Measurements from ENCODE around the gene BTBD18.
"Not testable (repeated sequence)": the region's sequence is repeated elsewhere in the genome, so short reads cannot be mapped to it uniquely, and the experiment has no call there.

The BTBD18 gene

DNA sequence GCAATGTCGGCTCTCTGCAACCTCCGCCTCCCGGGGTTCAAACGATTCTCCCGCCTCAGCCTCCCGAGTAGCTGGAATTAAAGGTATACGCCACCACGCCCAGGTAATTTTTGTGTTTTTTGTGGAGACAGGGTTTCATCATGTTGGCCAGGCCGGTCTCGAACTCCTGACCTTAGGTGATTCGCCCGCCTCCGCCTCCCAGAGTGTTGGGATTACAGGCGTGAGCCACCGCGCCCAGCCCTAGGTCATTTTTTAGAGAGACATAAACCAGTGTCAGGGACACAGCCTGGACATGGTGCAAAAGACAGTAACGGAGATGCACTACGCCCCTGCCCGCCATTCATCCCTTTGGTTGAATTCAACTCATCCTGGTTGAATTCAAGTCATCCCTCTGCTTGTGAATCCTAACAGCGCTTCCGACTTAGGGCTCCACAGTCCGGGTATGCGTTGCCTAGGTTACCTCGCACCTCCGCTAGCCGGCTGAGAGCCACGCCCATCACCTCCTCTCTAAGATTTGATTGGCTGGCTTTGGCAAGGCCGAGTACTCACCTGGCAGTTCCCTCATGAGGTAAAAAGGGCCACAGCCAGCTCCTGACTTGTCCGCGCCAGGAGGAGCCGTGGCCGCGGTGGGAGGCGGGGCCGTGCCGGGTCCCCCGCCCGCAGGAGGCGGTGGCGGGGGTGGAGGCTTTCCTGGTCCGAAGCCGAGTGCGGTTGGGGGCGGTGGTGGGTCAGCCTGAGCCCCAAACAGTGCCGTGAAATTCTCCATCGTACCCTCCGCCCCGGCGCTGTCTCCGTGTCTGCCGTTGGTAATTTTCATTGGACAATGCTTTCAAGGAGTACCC is 40.0 kb downstream of the BTBD18 start, which contains the start of gene MED19:
Gene MED19, minus strand, starts transcription at position 802 of the 842 bp plus-strand sequence. Its CDS starts 36 bp downstream, at position 766.
- Histone ChIP-seq H3K4me3 (ENCODE audit: low read depth in 1 of 2, low read length in 2 of 2) (peak within 1 kb of the TSS; percentile 96 to 98), H3K9ac (ENCODE audit: low read depth in 1 of 2, low read length in 2 of 2) (peak within 1 kb of the TSS; percentile 88 to 97), H3K4me1 (ENCODE audit: control insufficient read depth in 1 of 2, insufficient read depth in 2 of 2, low read length in 2 of 2) (peaks cover 23 to 26% of the 10 kb centered on the region in 2 donors), H3K36me3 (ENCODE audit: control insufficient read depth in 1 of 2, insufficient read depth in 2 of 2, low read length in 2 of 2) (no peaks in the 10 kb centered on the region), H3K9me3 (ENCODE audit: control insufficient read depth in 1 of 2, low read length in 2 of 2) (no peaks in the 10 kb centered on the region), H3K27ac (ENCODE audit: low read depth, low read length) (peak within 1 kb of the TSS; percentile 92), H3K27me3 (ENCODE audit: control insufficient read depth in 1 of 2, insufficient read depth in 2 of 2, low read length in 2 of 2) (no peaks in the 10 kb centered on the region)

DNA sequence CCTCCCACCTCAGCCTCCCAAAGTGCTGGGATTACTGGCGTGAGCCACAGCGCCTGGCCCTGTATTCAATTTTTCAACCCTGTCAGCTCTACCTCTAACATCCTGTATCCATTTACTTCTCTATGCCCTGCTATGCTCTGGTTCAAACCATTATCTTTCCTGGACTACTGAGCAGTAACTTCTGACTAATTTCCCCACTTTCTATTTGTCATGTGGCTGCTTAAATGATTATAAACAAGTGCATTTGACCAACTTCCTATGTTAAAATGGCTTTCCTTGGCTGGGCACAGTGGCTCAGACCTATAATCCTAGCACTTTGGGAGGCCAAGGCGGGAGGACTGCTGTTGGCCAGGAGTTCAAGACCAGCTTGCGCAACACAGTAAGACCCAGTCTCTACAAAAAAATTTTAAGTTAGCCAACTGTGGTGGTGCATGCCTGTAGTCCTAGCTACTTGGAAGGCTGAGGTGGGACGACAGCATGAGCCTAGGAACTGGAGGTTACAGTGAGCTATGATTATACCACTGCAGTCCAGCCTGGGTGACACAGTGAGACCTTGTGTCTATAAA is 41.7 kb downstream of the BTBD18 start:
- no peak overlapping the region for H3K4me3 ChIP-seq (ENCODE audit: low read depth in 1 of 2, low read length in 2 of 2)
- peaks cover 23 to 24% of the 10 kb centered on the region in 2 donors for H3K4me1 ChIP-seq (ENCODE audit: control insufficient read depth in 1 of 2, insufficient read depth in 2 of 2, low read length in 2 of 2)
- H3K27ac ChIP-seq (ENCODE audit: low read depth, low read length): no peak overlapping the region
- H3K36me3 ChIP-seq (ENCODE audit: control insufficient read depth in 1 of 2, insufficient read depth in 2 of 2, low read length in 2 of 2): peaks cover 0 to 3% of the 10 kb centered on the region in 2 donors
- no peaks in the 10 kb centered on the region for H3K9me3 ChIP-seq (ENCODE audit: control insufficient read depth in 1 of 2, low read length in 2 of 2)
- H3K9ac ChIP-seq (ENCODE audit: low read depth in 1 of 2, low read length in 2 of 2): no peak overlapping the region
- no peaks in the 10 kb centered on the region for H3K27me3 ChIP-seq (ENCODE audit: control insufficient read depth in 1 of 2, insufficient read depth in 2 of 2, low read length in 2 of 2)

DNA sequence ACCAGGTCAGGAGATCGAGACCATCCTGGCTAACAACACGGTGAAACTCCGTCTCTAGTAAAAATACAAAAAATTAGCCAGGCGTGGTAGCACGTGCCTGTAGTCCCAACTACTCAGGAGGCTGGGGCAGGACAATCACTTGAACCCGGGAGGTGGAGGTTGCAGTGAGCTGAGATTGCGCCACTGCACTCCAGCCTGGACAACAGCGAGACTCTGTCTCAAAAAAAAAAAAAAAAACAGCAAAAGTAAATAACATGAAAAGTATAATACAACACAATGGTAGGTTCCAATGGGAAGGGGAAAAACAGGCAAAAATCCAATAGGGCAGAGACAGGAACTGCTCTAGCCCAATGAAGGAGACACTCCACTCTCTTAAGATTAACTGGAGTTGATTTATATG is 46.2 kb downstream of the BTBD18 start:
- not testable (repeated sequence) for H3K9me3 ChIP-seq (ENCODE audit: control insufficient read depth in 1 of 2, low read length in 2 of 2); H3K4me3 ChIP-seq (ENCODE audit: low read depth in 1 of 2, low read length in 2 of 2); H3K9ac ChIP-seq (ENCODE audit: low read depth in 1 of 2, low read length in 2 of 2); H3K4me1 ChIP-seq (ENCODE audit: control insufficient read depth in 1 of 2, insufficient read depth in 2 of 2, low read length in 2 of 2); H3K27ac ChIP-seq (ENCODE audit: low read depth, low read length); H3K27me3 ChIP-seq (ENCODE audit: control insufficient read depth in 1 of 2, insufficient read depth in 2 of 2, low read length in 2 of 2)
- peaks cover 15 to 37% of the 10 kb centered on the region in 2 donors for H3K36me3 ChIP-seq (ENCODE audit: control insufficient read depth in 1 of 2, insufficient read depth in 2 of 2, low read length in 2 of 2)

DNA sequence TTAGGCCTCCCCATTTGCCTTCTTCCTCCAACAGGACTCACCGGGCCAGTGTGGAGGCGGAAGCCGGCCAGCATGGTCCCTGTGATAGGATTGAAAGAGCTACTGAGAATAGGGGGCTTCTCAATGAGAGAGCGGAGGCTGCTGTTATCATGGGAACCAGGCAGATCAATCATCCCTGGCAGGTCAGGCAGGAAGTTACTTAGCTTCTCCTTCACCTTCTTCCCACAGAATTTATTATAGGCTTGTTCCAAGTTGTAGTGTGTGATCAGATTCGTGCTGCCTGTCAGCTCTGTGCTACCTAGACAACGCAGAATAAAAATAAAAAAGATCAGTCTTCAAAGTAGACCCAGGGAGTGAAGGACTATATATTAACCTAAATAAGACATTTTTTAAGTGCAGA is 46.7 kb downstream of the BTBD18 start:
- no peak overlapping the region for H3K4me3 ChIP-seq (ENCODE audit: low read depth in 1 of 2, low read length in 2 of 2)
- H3K4me1 ChIP-seq (ENCODE audit: control insufficient read depth in 1 of 2, insufficient read depth in 2 of 2, low read length in 2 of 2): peaks cover 0 to 1% of the 10 kb centered on the region in 2 donors
- H3K9ac ChIP-seq (ENCODE audit: low read depth in 1 of 2, low read length in 2 of 2): no peak overlapping the region
- H3K36me3 ChIP-seq (ENCODE audit: control insufficient read depth in 1 of 2, insufficient read depth in 2 of 2, low read length in 2 of 2): peaks cover 16 to 40% of the 10 kb centered on the region in 2 donors
- H3K27ac ChIP-seq (ENCODE audit: low read depth, low read length): no peak overlapping the region
- no peaks in the 10 kb centered on the region for H3K9me3 ChIP-seq (ENCODE audit: control insufficient read depth in 1 of 2, low read length in 2 of 2)
- H3K27me3 ChIP-seq (ENCODE audit: control insufficient read depth in 1 of 2, insufficient read depth in 2 of 2, low read length in 2 of 2): no peaks in the 10 kb centered on the region

DNA sequence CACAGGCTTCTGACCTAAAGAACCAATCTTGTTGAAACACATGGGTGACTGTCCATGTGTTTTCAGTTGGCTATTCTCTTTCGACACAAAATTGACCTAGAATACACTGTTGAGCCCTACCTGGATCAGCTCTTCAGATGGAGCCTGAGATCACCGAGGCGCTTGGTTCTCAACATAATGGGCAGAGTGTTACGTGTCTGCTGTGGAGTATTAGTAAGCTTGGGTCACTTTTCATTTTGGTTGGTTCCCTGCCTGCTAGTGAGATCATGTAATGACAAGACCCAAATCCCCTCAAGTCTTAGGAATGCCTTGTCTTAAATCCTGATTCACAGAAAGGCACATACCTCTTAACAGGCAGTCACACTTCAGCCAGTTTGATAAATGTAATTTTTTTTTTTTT is 48.3 kb downstream of the BTBD18 start:
- Histone ChIP-seq H3K36me3 (ENCODE audit: control insufficient read depth in 1 of 2, insufficient read depth in 2 of 2, low read length in 2 of 2) (peaks cover 31 to 56% of the 10 kb centered on the region in 2 donors), H3K9me3 (ENCODE audit: control insufficient read depth in 1 of 2, low read length in 2 of 2) (no peaks in the 10 kb centered on the region), H3K4me1 (ENCODE audit: control insufficient read depth in 1 of 2, insufficient read depth in 2 of 2, low read length in 2 of 2) (no peaks in the 10 kb centered on the region), H3K27me3 (ENCODE audit: control insufficient read depth in 1 of 2, insufficient read depth in 2 of 2, low read length in 2 of 2) (no peaks in the 10 kb centered on the region), H3K9ac (ENCODE audit: low read depth in 1 of 2, low read length in 2 of 2) (no peak overlapping the region), H3K4me3 (ENCODE audit: low read depth in 1 of 2, low read length in 2 of 2) (no peak overlapping the region), H3K27ac (ENCODE audit: low read depth, low read length) (no peak overlapping the region)

DNA sequence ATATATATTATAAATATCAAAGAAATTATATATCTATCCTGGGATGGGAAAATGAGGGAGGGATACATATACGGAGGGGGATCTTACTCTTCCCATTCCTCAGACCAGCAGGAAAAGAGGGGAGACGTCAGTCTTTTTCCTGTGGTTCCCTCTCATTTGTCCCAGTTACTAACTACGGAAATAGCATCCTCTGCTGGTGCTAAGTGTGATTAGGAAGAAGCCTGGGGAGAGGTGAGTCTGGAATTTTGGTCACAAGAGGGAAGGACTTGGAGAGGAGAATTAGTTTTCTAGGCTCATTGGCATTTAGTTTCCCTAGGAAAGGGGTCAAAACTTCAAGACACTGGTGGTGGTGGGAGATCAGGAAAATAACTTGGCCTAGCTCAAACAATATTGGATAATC is 51.2 kb downstream of the BTBD18 start:
- no peak overlapping the region for H3K9ac ChIP-seq (ENCODE audit: low read depth in 1 of 2, low read length in 2 of 2)
- H3K36me3 ChIP-seq (ENCODE audit: control insufficient read depth in 1 of 2, insufficient read depth in 2 of 2, low read length in 2 of 2): peaks cover 45 to 78% of the 10 kb centered on the region in 2 donors
- H3K9me3 ChIP-seq (ENCODE audit: control insufficient read depth in 1 of 2, low read length in 2 of 2): no peaks in the 10 kb centered on the region
- no peak overlapping the region for H3K27ac ChIP-seq (ENCODE audit: low read depth, low read length)
- H3K4me1 ChIP-seq (ENCODE audit: control insufficient read depth in 1 of 2, insufficient read depth in 2 of 2, low read length in 2 of 2): no peaks in the 10 kb centered on the region
- H3K4me3 ChIP-seq (ENCODE audit: low read depth in 1 of 2, low read length in 2 of 2): no peak overlapping the region
- H3K27me3 ChIP-seq (ENCODE audit: control insufficient read depth in 1 of 2, insufficient read depth in 2 of 2, low read length in 2 of 2): no peaks in the 10 kb centered on the region

DNA sequence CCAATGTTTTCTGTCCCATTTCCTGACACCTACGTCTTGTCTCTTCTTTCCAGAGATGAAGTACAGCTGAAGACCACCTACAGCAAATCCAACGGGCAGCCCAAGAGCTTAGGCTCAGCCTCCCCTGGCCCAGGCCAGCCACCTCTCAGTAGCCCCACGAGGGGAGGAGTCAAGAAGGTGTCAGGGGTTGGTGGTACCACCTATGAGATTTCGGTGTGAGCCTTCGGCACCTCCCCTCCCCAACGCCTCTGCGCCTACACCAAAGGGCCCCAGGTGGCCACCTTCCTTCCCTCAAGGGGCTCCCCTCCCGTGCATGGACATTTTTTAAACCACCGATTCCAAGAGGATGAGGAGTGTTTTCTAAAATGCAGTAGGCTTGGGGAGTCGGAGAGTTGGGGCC is 51.8 kb downstream of the BTBD18 start:
- Histone ChIP-seq H3K9me3 (ENCODE audit: control insufficient read depth in 1 of 2, low read length in 2 of 2) (no peaks in the 10 kb centered on the region), H3K27me3 (ENCODE audit: control insufficient read depth in 1 of 2, insufficient read depth in 2 of 2, low read length in 2 of 2) (no peaks in the 10 kb centered on the region), H3K36me3 (ENCODE audit: control insufficient read depth in 1 of 2, insufficient read depth in 2 of 2, low read length in 2 of 2) (peaks cover 49 to 81% of the 10 kb centered on the region in 2 donors), H3K4me1 (ENCODE audit: control insufficient read depth in 1 of 2, insufficient read depth in 2 of 2, low read length in 2 of 2) (no peaks in the 10 kb centered on the region), H3K9ac (ENCODE audit: low read depth in 1 of 2, low read length in 2 of 2) (no peak overlapping the region), H3K4me3 (ENCODE audit: low read depth in 1 of 2, low read length in 2 of 2) (no peak overlapping the region), H3K27ac (ENCODE audit: low read depth, low read length) (no peak overlapping the region)

DNA sequence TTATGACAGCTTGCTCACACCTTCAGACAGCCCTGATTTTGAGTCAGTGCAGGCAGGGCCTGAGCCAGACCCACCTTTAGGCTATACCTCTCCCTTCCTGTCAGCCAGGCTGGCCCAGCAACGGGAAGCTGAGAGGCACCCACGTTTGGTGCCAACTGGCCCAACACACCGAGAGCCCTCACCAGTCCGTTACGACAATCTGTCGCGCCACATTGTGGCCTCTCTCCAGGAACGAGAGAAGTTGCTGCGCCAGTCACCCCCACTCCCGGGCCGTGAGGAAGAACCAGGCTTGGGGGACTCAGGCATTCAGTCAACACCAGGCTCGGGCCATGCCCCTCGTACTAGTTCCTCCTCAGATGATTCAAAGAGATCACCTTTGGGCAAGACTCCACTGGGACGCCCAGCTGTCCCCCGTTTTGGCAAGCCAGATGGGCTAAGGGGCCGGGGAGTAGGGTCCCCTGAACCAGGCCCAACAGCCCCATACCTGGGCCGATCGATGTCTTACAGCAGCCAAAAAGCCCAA is 52.7 kb downstream of the BTBD18 start:
- H3K4me3 ChIP-seq (ENCODE audit: low read depth in 1 of 2, low read length in 2 of 2): no peak overlapping the region
- H3K4me1 ChIP-seq (ENCODE audit: control insufficient read depth in 1 of 2, insufficient read depth in 2 of 2, low read length in 2 of 2): no peaks in the 10 kb centered on the region
- no peaks in the 10 kb centered on the region for H3K9me3 ChIP-seq (ENCODE audit: control insufficient read depth in 1 of 2, low read length in 2 of 2)
- H3K27me3 ChIP-seq (ENCODE audit: control insufficient read depth in 1 of 2, insufficient read depth in 2 of 2, low read length in 2 of 2): no peaks in the 10 kb centered on the region
- H3K36me3 ChIP-seq (ENCODE audit: control insufficient read depth in 1 of 2, insufficient read depth in 2 of 2, low read length in 2 of 2): peaks cover 54 to 81% of the 10 kb centered on the region in 2 donors
- no peak overlapping the region for H3K9ac ChIP-seq (ENCODE audit: low read depth in 1 of 2, low read length in 2 of 2)
- H3K27ac ChIP-seq (ENCODE audit: low read depth, low read length): no peak overlapping the region
